GM21723 (cell line): ENCODE data around the gene NGB.

ENCODE experiments used
- ATAC-seq: cut with Tn5 transposase; IDR thresholded peaks from one replicate; pipeline ENCODE4 v1.9.1; 2021; ENCODE audit warnings: mild to moderate bottlenecking, moderate library complexity; ENCODE audit not compliant: unreplicated experiment

NGB gene

GRCh38 chr14:77265561-77266335 is 5.3 kb downstream of the NGB start:
- ATAC-seq = no peak

GRCh38 chr14:77265187-77265515 is 5.9 kb downstream of the NGB start:
- no peak for ATAC-seq

GRCh38 chr14:77264466-77265186 is 6.4 kb downstream of the NGB start:
- ATAC-seq = no peak

- ATAC-seq = no peak
These were observed 10.4 kb downstream of the NGB start for GRCh38 chr14:77260631-77261030.

- no peak for ATAC-seq
These were observed 10.8 kb downstream of the NGB start for GRCh38 chr14:77260199-77260598.

- ATAC-seq = no peak
These were observed 11.8 kb downstream of the NGB start for GRCh38 chr14:77259025-77259715.

GRCh38 chr14:77258566-77258965 is 12.4 kb downstream of the NGB start:
- ATAC-seq = no peak

- ATAC-seq = no peak
These were observed 13.3 kb downstream of the NGB start for GRCh38 chr14:77257700-77258099.

- no peak for ATAC-seq
These were observed 14.3 kb downstream of the NGB start for GRCh38 chr14:77256694-77257093.

- ATAC-seq = no peak
These were observed 17.4 kb downstream of the NGB start for GRCh38 chr14:77253333-77254190.

- no peak for ATAC-seq
These were observed 19.1 kb downstream of the NGB start for GRCh38 chr14:77251870-77252269.

GRCh38 chr14:77250927-77251326 is 20.1 kb downstream of the NGB start:
- no peak for ATAC-seq

- ATAC-seq = no peak
These were observed 21.7 kb downstream of the NGB start for GRCh38 chr14:77249286-77249685.

- ATAC-seq = no peak
These were observed 22.3 kb downstream of the NGB start for GRCh38 chr14:77248666-77249065.

- no peak for ATAC-seq
These were observed 24.2 kb downstream of the NGB start for GRCh38 chr14:77246784-77247183.

- no peak for ATAC-seq
These were observed 25.2 kb downstream of the NGB start for GRCh38 chr14:77245820-77246219.

GRCh38 chr14:77243853-77244252 is 27.2 kb downstream of the NGB start:
- ATAC-seq = no peak

- no peak for ATAC-seq
These were observed 28.3 kb downstream of the NGB start for GRCh38 chr14:77242752-77243151.

- no peak for ATAC-seq
These were observed 29.1 kb downstream of the NGB start for GRCh38 chr14:77241955-77242354.

GRCh38 chr14:77240336-77240915 is 30.6 kb downstream of the NGB start:
- no peak for ATAC-seq

- no peak for ATAC-seq
These were observed 31.6 kb downstream of the NGB start for GRCh38 chr14:77239412-77239811.
